ENCODE measurements around the gene KANK4.

GRCh38 chr1:62280150-62280549 is 39.1 kb downstream of the KANK4 start:
- TF ChIP-seq CTCF (IDR thresholded peaks at IDR 0.05; ENCODE audit: insufficient read depth, low read length, poor library complexity, severe bottlenecking) (no peak), EZH2phosphoT487 (conservative IDR thresholded peaks at IDR 0.05; ENCODE audit: low read length) (no peak)

Measured in SU-DHL-6 (cell line).